ENCODE measurements around the gene CNTD1. TPM values are rescaled to one million over a fixed set of nuclear protein-coding genes. Genes with fewer than 3 reads are reported as not detected.

Gene CNTD1
- total RNA-seq, 4 donors from 2014 or later: not detected

DNA sequence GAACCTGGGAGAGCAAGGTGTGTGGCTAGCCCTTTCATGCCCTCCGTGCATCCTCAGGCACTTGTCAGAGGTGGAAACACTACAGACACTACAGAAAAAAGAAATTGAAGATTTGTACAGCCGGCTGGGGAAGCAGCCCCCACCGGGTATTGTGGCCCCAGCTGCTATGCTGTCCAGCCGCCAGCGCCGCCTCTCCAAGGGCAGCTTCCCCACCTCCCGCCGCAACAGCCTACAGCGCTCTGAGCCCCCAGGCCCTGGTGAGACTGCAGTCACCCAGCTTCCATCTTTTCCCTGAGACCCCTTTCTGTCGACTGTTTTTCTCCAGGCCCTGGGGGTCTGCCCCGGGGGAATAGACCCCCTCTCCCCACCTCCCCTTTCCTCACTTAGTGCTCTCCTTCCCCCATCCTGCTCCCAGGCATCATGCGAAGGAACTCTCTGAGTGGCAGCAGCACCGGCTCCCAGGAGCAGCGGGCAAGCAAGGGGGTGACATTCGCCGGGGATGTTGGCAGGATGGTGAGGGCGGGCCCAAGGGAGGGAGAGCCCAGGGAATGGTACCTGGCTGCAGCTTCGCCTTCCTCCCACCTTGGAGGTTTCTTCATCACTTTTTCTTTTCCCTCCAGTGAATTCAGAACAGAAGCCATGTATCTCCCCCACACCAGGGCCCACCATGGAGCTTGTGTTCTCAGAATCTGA, 2.4 kb upstream of the CNTD1 start:
- Histone ChIP-seq H3K27me3 (no peaks in the 10 kb centered on the region), H3K4me1 (peaks cover 0 to 29% (median 2%) of the 10 kb centered on the region in 4 donors), H3K27ac (peak overlapping the region in 2 of 4 donors; percentile 83 to 93), H3K4me3 (no peak overlapping the region), H3K9me3 (no peaks in the 10 kb centered on the region), H3K36me3 (peaks cover 0 to 5% (median 0%) of the 10 kb centered on the region in 3 donors)
- peak in 2 of 3 donors; percentile 38 to 40 for DNase-seq
- no peak for TF ChIP-seq POLR2A (IDR thresholded peaks at IDR 0.05)
- TF ChIP-seq, protein P1, sequence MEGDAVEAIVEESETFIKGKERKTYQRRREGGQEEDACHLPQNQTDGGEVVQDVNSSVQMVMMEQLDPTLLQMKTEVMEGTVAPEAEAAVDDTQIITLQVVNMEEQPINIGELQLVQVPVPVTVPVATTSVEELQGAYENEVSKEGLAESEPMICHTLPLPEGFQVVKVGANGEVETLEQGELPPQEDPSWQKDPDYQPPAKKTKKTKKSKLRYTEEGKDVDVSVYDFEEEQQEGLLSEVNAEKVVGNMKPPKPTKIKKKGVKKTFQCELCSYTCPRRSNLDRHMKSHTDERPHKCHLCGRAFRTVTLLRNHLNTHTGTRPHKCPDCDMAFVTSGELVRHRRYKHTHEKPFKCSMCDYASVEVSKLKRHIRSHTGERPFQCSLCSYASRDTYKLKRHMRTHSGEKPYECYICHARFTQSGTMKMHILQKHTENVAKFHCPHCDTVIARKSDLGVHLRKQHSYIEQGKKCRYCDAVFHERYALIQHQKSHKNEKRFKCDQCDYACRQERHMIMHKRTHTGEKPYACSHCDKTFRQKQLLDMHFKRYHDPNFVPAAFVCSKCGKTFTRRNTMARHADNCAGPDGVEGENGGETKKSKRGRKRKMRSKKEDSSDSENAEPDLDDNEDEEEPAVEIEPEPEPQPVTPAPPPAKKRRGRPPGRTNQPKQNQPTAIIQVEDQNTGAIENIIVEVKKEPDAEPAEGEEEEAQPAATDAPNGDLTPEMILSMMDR (IDR thresholded peaks at IDR 0.05): no peak

DNA sequence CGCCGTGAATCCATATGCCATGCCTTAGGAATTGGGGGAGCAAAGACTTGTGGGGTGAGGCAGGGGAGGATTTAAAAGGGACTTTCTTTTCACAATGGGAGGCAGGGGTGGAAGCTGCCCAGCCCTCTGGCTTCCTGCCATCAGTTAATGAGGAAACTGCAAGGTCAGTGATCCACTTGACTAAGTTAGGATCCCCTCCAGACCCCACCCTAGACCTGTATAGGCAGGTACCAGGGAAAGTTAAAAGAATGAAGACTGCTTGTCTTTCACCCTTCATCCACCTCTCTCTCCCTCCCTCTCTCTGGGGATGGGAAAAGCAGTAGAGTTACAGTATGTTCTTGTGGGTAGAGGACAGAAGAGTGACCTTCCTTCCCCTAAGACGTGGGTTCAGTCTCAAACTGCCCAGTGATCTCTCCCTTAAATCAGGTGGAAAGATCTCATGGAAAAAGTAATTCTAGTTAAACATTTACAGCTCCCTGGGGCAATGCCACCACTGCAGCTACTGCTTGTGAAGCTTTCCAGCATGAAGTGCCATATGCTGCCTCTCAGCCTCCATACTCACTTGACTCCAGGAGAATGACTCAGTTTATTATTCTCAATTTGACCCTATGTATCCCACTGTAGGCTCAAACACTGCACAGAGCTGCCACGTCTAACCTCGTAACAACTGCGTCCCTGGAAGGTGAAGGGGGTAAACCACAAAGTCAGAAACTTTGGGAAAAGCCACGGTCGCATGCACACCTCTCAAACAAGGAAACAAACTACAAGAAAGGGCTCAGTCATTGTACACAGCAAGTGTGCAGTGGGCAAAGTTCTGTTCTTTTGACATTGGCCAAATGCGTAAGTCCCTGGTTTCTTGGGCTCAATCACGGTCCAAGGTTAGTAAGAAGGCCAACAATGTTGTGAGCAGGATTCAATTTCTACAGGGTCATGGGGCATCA, 1.3 kb upstream of the CNTD1 start:
- H3K36me3 ChIP-seq: peaks cover 0 to 5% (median 0%) of the 10 kb centered on the region in 3 donors
- TF ChIP-seq, protein P1 (IDR thresholded peaks at IDR 0.05): no peak
- TF ChIP-seq POLR2A (IDR thresholded peaks at IDR 0.05): peak; percentile 79 to 86
- peak in 2 of 3 donors; percentile 60 to 79 for DNase-seq
- peaks cover 0 to 29% (median 2%) of the 10 kb centered on the region in 4 donors for H3K4me1 ChIP-seq
- H3K4me3 ChIP-seq: peak overlapping the region; percentile 66 to 96 (median 84)
- H3K27me3 ChIP-seq: no peaks in the 10 kb centered on the region
- H3K9me3 ChIP-seq: no peaks in the 10 kb centered on the region
- H3K27ac ChIP-seq: peak overlapping the region in 3 of 4 donors; percentile 68 to 93 (median 83)

DNA sequence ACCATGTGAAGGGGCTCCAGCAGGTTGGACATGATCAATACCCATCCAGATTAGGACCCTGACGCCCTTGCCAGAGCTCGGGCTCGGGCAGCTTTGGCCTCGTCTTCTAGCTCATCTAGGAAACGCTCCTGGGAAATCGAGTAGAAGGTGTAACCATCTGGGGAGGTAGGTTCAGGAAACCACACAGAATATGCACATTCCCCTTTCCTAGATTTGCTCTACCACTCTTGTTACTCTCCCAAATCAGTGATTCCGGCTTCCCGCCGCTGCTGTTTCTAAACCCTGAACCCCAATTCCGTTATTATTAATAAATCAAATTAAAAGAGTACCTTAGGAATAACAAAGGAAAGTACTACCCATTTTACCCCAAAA, 664 bp upstream of the CNTD1 start:
- Histone ChIP-seq H3K36me3 (peaks cover 0 to 5% (median 0%) of the 10 kb centered on the region in 3 donors), H3K9me3 (no peaks in the 10 kb centered on the region), H3K27me3 (no peaks in the 10 kb centered on the region), H3K4me3 (peak overlapping the region; percentile 66 to 96 (median 84)), H3K4me1 (peaks cover 0 to 29% (median 2%) of the 10 kb centered on the region in 4 donors), H3K27ac (peak overlapping the region; percentile 68 to 93 (median 78))
- TF ChIP-seq, protein P1 (IDR thresholded peaks at IDR 0.05): no peak
- no peak for TF ChIP-seq POLR2A (IDR thresholded peaks at IDR 0.05)
- DNase-seq: peak in 1 of 3 donors; percentile 42

DNA sequence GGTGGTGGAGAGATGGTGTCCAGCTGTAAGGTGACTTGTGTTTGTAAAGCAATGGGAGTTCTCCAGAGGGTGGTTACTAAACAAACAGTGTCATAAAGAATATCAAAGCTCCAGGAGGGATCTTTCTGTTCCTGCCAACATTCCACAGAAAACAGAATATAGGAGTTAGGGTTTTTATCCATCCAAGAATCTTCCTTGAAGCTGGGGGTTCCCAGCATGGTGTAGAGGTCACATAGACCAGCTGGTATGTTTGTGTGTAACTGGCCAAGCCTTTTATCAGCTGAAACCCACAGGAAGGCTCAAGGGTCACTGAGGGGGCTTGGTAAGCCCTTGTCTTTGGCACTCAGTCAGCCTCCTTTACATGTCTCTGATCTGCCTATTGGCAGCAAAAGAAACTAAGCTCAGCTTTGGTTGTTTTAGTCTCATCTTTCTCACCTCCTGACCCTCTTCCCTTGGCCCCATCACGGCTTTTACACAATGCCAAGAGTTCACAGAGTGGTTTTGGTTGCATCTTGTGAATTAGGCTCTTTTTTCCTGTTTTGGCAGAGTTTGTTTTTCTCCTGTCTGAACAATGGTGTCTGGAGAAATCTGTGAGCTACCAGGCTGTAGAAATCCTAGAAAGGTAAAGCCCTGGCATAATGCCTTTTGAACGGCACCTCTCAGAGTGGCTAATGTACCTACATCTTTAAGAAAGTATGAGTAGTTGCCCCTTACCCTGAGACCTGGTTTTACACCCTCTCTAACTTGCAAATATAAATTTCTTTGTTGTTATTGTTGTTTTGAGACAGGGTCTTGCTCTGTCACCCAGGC, 4.6 kb downstream of the CNTD1 start:
- peak in 1 of 3 donors; percentile 21 for DNase-seq
- TF ChIP-seq, protein P1 (IDR thresholded peaks at IDR 0.05): no peak
- no peak for TF ChIP-seq POLR2A (IDR thresholded peaks at IDR 0.05)
- H3K27me3 ChIP-seq: no peaks in the 10 kb centered on the region
- H3K27ac ChIP-seq: no peak overlapping the region
- H3K36me3 ChIP-seq: no peaks in the 10 kb centered on the region
- H3K4me3 ChIP-seq: no peak overlapping the region
- H3K9me3 ChIP-seq: no peaks in the 10 kb centered on the region
- H3K4me1 ChIP-seq: peaks cover 0 to 28% (median 2%) of the 10 kb centered on the region in 4 donors

DNA sequence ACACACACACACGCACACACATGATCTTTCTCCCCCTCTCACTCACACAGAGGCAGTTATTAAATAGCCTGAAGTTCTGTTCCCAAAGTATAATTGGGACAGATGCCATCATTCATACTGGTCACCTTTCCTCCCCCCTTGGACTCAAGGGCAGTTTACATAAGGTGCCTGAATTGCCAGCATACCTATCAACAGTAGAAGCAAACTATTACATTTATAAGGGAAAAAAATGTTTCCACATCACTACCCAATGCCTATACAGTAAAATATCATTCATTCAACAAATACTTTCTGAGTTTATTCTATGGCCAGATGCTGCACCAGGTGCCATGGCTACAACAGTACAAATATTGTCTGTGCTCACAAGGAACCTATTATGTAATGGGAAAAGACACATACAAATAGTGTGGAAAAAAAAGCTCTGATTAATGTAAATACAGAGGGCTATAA, 6.3 kb downstream of the CNTD1 start:
- Histone ChIP-seq H3K9me3 (no peaks in the 10 kb centered on the region), H3K4me1 (peaks cover 0 to 23% (median 0%) of the 10 kb centered on the region in 4 donors), H3K36me3 (peaks cover 0 to 8% (median 0%) of the 10 kb centered on the region in 3 donors), H3K4me3 (no peak overlapping the region), H3K27me3 (no peaks in the 10 kb centered on the region), H3K27ac (peak overlapping the region in 2 of 4 donors; percentile 15 to 72)
- peak in 1 of 3 donors; percentile 47 for DNase-seq
- TF ChIP-seq, protein P1 (IDR thresholded peaks at IDR 0.05): no peak
- TF ChIP-seq POLR2A (IDR thresholded peaks at IDR 0.05): no peak
